HEK293 (cell line): Measurements from ENCODE around the gene FANCC.

Experiments
- BCL11A ChIP-seq: fragments of 450-650 bp; formaldehyde crosslinking; IDR thresholded peaks from 2 replicates; pipeline ENCODE4 v1.5.1; 2016; ENCODE audit warnings: low read depth, missing biosample characterization, missing genetic modification characterization
- FEZF1 ChIP-seq: fragments of 450-650 bp; formaldehyde crosslinking; IDR thresholded peaks from 2 replicates; pipeline ENCODE4 v1.5.1; 2016; ENCODE audit warnings: missing biosample characterization, missing genetic modification characterization
- HOXC10 ChIP-seq: sonication (generic); formaldehyde crosslinking; IDR thresholded peaks from 2 replicates; pipeline ENCODE4 v1.8.1; 2023; ENCODE audit warnings: mild to moderate bottlenecking, missing genetic modification reagents
- IKZF3 ChIP-seq: fragments of 450-650 bp; IDR thresholded peaks from 2 replicates; pipeline ENCODE4 v1.5.0; 2018; ENCODE audit warnings: missing biosample characterization, mild to moderate bottlenecking, missing genetic modification characterization, moderate library complexity
- KLF1 ChIP-seq: fragments of 450-650 bp; formaldehyde crosslinking; IDR thresholded peaks from 2 replicates; pipeline ENCODE4 v1.5.1; 2016; ENCODE audit warnings: missing biosample characterization, missing genetic modification characterization
- KLF8 ChIP-seq: fragments of 450-650 bp; formaldehyde crosslinking; IDR thresholded peaks from 2 replicates; pipeline ENCODE4 v1.5.1; 2016; ENCODE audit warnings: missing biosample characterization, missing genetic modification characterization
- KLF9 ChIP-seq: fragments of 450-650 bp; formaldehyde crosslinking; IDR thresholded peaks from 2 replicates; pipeline ENCODE4 v1.5.1; 2016; ENCODE audit warnings: missing biosample characterization, missing genetic modification characterization, low read depth
- RBAK ChIP-seq: fragments of 450-650 bp; formaldehyde crosslinking; IDR thresholded peaks from 2 replicates; pipeline ENCODE4 v1.5.1; 2016; ENCODE audit warnings: missing biosample characterization, missing genetic modification characterization
- REPIN1 ChIP-seq: fragments of 450-650 bp; formaldehyde crosslinking; IDR thresholded peaks from 2 replicates; pipeline ENCODE4 v1.5.1; 2017; ENCODE audit warnings: missing biosample characterization, missing genetic modification characterization, low read depth
- ZNF174 ChIP-seq: fragments of 450-650 bp; formaldehyde crosslinking; IDR thresholded peaks from 2 replicates; pipeline ENCODE4 v1.5.0; 2017; ENCODE audit warnings: missing biosample characterization, mild to moderate bottlenecking, missing genetic modification characterization
- ZNF18 ChIP-seq: fragments of 450-650 bp; formaldehyde crosslinking; IDR thresholded peaks from 2 replicates; pipeline ENCODE4 v1.5.1; 2016; ENCODE audit warnings: missing biosample characterization, missing genetic modification characterization
- ZNF184 ChIP-seq: fragments of 450-650 bp; IDR thresholded peaks from 2 replicates; pipeline ENCODE4 v1.5.1; 2018; ENCODE audit warnings: missing biosample characterization, mild to moderate bottlenecking, missing genetic modification characterization
- ZNF23 ChIP-seq: fragments of 450-650 bp; formaldehyde crosslinking; IDR thresholded peaks from 2 replicates; pipeline ENCODE4 v1.5.1; 2016; ENCODE audit warnings: missing biosample characterization, missing genetic modification characterization, borderline replicate concordance
- ZNF24 ChIP-seq: fragments of 450-650 bp; formaldehyde crosslinking; IDR thresholded peaks from 2 replicates; pipeline ENCODE4 v1.5.1; 2016; ENCODE audit warnings: missing biosample characterization, missing genetic modification characterization
- ZNF248 ChIP-seq: fragments of 450-650 bp; formaldehyde crosslinking; IDR thresholded peaks from 2 replicates; pipeline ENCODE4 v1.5.1; 2017; ENCODE audit warnings: missing biosample characterization, missing genetic modification characterization
- ZNF274 ChIP-seq, 2 experiments: fragments of 200-500 bp in 1 of 2; fragments of 450-650 bp in 1 of 2; sonication (Bioruptor generic) in 1 of 2; formaldehyde crosslinking in 1 of 2; IDR thresholded peaks; 2 replicates each; pipeline versions ENCODE4 v1.5.1 to v1.6.1; 2014 to 2016; ENCODE audit warnings: borderline replicate concordance in 1 of 2, inconsistent platforms in 1 of 2, low read length in 1 of 2, missing biosample characterization in 1 of 2, missing genetic modification characterization in 1 of 2
- ZNF341 ChIP-seq: fragments of 450-650 bp; formaldehyde crosslinking; IDR thresholded peaks from 2 replicates; pipeline ENCODE4; 2016; ENCODE audit warnings: low read depth, missing biosample characterization, missing genetic modification characterization
- ZNF37A ChIP-seq: fragments of 450-650 bp; IDR thresholded peaks from 2 replicates; pipeline ENCODE4 v1.5.1; 2018; ENCODE audit warnings: missing biosample characterization, missing genetic modification characterization
- ZNF398 ChIP-seq: fragments of 450-650 bp; formaldehyde crosslinking; IDR thresholded peaks from 2 replicates; pipeline ENCODE4 v1.5.1; 2017; ENCODE audit warnings: missing biosample characterization, missing genetic modification characterization
- ZNF423 ChIP-seq: fragments of 450-650 bp; formaldehyde crosslinking; IDR thresholded peaks from 2 replicates; pipeline ENCODE4 v1.5.1; 2016; ENCODE audit warnings: missing biosample characterization, missing genetic modification characterization
- ZNF473 ChIP-seq: fragments of 450-650 bp; formaldehyde crosslinking; IDR thresholded peaks from 2 replicates; pipeline ENCODE4 v1.5.1; 2017; ENCODE audit warnings: missing biosample characterization, missing genetic modification characterization
- ZNF514 ChIP-seq: fragments of 450-650 bp; formaldehyde crosslinking; IDR thresholded peaks from 2 replicates; pipeline ENCODE4 v1.5.1; 2016; ENCODE audit warnings: missing biosample characterization, missing genetic modification characterization
- ZNF529 ChIP-seq: fragments of 450-650 bp; formaldehyde crosslinking; IDR thresholded peaks from 2 replicates; pipeline ENCODE4 v1.5.1; 2017; ENCODE audit warnings: missing genetic modification characterization, missing biosample characterization; ENCODE audit not compliant: insufficient replicate concordance
- ZNF558 ChIP-seq: fragments of 450-650 bp; formaldehyde crosslinking; IDR thresholded peaks from 2 replicates; pipeline ENCODE4 v1.5.1; 2016; ENCODE audit warnings: missing biosample characterization, missing genetic modification characterization
- ZNF571 ChIP-seq: fragments of 450-650 bp; formaldehyde crosslinking; IDR thresholded peaks from 2 replicates; pipeline ENCODE4 v1.5.0; 2017; ENCODE audit warnings: missing biosample characterization, missing genetic modification characterization
- ZNF580 ChIP-seq: fragments of 450-650 bp; formaldehyde crosslinking; IDR thresholded peaks from 2 replicates; pipeline ENCODE4 v1.5.1; 2016; ENCODE audit warnings: missing biosample characterization, missing genetic modification characterization
- ZNF585B ChIP-seq: fragments of 450-650 bp; formaldehyde crosslinking; IDR thresholded peaks from 2 replicates; pipeline ENCODE4 v1.5.1; 2016; ENCODE audit warnings: missing biosample characterization, missing genetic modification characterization
- ZNF596 ChIP-seq: fragments of 450-650 bp; IDR thresholded peaks from 2 replicates; pipeline ENCODE4 v1.5.0; 2018; ENCODE audit warnings: missing biosample characterization, mild to moderate bottlenecking, missing genetic modification characterization, moderate library complexity
- ZNF610 ChIP-seq: fragments of 450-650 bp; formaldehyde crosslinking; IDR thresholded peaks from 2 replicates; pipeline ENCODE4 v1.5.1; 2016; ENCODE audit warnings: missing biosample characterization, missing genetic modification characterization, borderline replicate concordance
- ZNF645 ChIP-seq: fragments of 450-650 bp; formaldehyde crosslinking; IDR thresholded peaks from 2 replicates; pipeline ENCODE4; 2016; ENCODE audit warnings: missing biosample characterization, missing genetic modification characterization
- ZNF670 ChIP-seq: fragments of 450-650 bp; formaldehyde crosslinking; IDR thresholded peaks from 2 replicates; pipeline ENCODE4 v1.5.1; 2016; ENCODE audit warnings: missing biosample characterization, missing genetic modification characterization, low read depth
- ZNF677 ChIP-seq: fragments of 450-650 bp; IDR thresholded peaks from 2 replicates; pipeline ENCODE4 v1.5.0; 2018; ENCODE audit warnings: missing biosample characterization, mild to moderate bottlenecking, missing genetic modification characterization, moderate library complexity
- ZNF692 ChIP-seq: fragments of 450-650 bp; formaldehyde crosslinking; IDR thresholded peaks from 2 replicates; pipeline ENCODE4 v1.5.1; 2016; ENCODE audit warnings: missing biosample characterization, missing genetic modification characterization
- ZNF707 ChIP-seq: fragments of 450-650 bp; formaldehyde crosslinking; IDR thresholded peaks from 2 replicates; pipeline ENCODE4 v1.5.1; 2016; ENCODE audit warnings: missing biosample characterization, missing genetic modification characterization
- ZNF768 ChIP-seq: fragments of 450-650 bp; formaldehyde crosslinking; IDR thresholded peaks from 2 replicates; pipeline ENCODE4 v1.5.1; 2018; ENCODE audit warnings: missing biosample characterization, mild to moderate bottlenecking, missing genetic modification characterization
- ZNF830 ChIP-seq: fragments of 450-650 bp; IDR thresholded peaks from 2 replicates; pipeline ENCODE4 v1.5.0; 2018; ENCODE audit warnings: missing biosample characterization, missing genetic modification characterization, low read depth, mild to moderate bottlenecking, moderate library complexity
- ZXDB ChIP-seq: fragments of 450-650 bp; formaldehyde crosslinking; IDR thresholded peaks from 2 replicates; pipeline ENCODE4 v1.5.1; 2016; ENCODE audit warnings: missing biosample characterization, missing genetic modification characterization

Gene FANCC

GRCh38 chr9:95316794-95317118 is 753 bp downstream of the FANCC start (continued):
- TF ChIP-seq ZNF670 (tag by site-specific recombination) (no peak), ZNF558 (no peak), KLF1 (peak; percentile 72), ZNF18 (tag by site-specific recombination) (no peak), FEZF1 (tag by site-specific recombination) (0 out of 2 replicates have a peak, but pooled peaks have one; percentile 24), ZNF645 (tag by site-specific recombination) (no peak), ZNF473 (tag by site-specific recombination) (no peak), ZNF707 (no peak), KLF9 (tag by site-specific recombination) (no peak), ZNF596 (tag by site-specific recombination) (no peak), ZNF830 (tag by site-specific recombination) (no peak), ZNF23 (tag by site-specific recombination) (no peak), ZNF571 (no peak), ZNF37A (tag by site-specific recombination) (no peak), ZNF174 (tag by site-specific recombination) (no peak), ZNF529 (no peak), REPIN1 (tag by site-specific recombination) (no peak), ZNF585B (tag by site-specific recombination) (no peak), ZNF514 (tag by site-specific recombination) (no peak), HOXC10 (CRISPR knock-in tag) (no peak), ZNF248 (tag by site-specific recombination) (no peak), ZNF184 (tag by site-specific recombination) (no peak), KLF8 (0 out of 2 replicates have a peak, but pooled peaks have one; percentile 11), ZNF768 (tag by site-specific recombination) (no peak), ZNF423 (tag by site-specific recombination) (0 out of 2 replicates have a peak, but pooled peaks have one; percentile 10), ZNF610 (tag by site-specific recombination) (no peak), ZXDB (tag by site-specific recombination) (peak; percentile 55), ZNF677 (no peak), ZNF24 (tag by site-specific recombination) (no peak), IKZF3 (tag by site-specific recombination) (peak; percentile 62), ZNF398 (tag by site-specific recombination) (no peak), ZNF692 (tag by site-specific recombination) (no peak), ZNF341 (peak; percentile 99), RBAK (no peak), ZNF274 (IDR thresholded peaks at IDR 0.05; ENCODE audit: low read length) (no peak), ZNF274 (tag by site-specific recombination; IDR thresholded peaks at IDR 0.05; ENCODE audit: borderline replicate concordance) (no peak), ZNF580 (tag by site-specific recombination) (no peak), BCL11A (tag by site-specific recombination) (no peak)
